WTC11 (cell line): ENCODE data around the gene CFAP299.

ENCODE experiments used
- ATF2 ChIP-seq: sonication (generic); formaldehyde crosslinking; IDR thresholded peaks from 2 replicates; pipeline ENCODE4 v1.8.1; 2022; ENCODE audit warnings: low read depth, missing genetic modification reagents, borderline replicate concordance
- ATF6 ChIP-seq: sonication (generic); formaldehyde crosslinking; IDR thresholded peaks from 2 replicates; pipeline ENCODE4 v1.8.1; 2023; ENCODE audit warnings: mild to moderate bottlenecking, missing genetic modification reagents
- CBFB ChIP-seq: sonication (generic); formaldehyde crosslinking; IDR thresholded peaks from 2 replicates; pipeline ENCODE4 v1.8.1; 2022; ENCODE audit warnings: mild to moderate bottlenecking, low read depth, missing genetic modification reagents
- CREB1 ChIP-seq: sonication (generic); formaldehyde crosslinking; IDR thresholded peaks from 2 replicates; pipeline ENCODE4 v1.8.0; 2023; ENCODE audit warnings: mild to moderate bottlenecking, missing genetic modification reagents
- CTCF ChIP-seq: fragments of 200-600 bp; IDR thresholded peaks from 2 replicates; pipeline ENCODE4 v1.8.0; 2022; ENCODE audit warnings: antibody characterized with exemption
- E2F4 ChIP-seq: sonication (generic); formaldehyde crosslinking; IDR thresholded peaks from 2 replicates; pipeline ENCODE4 v1.8.1; 2022; ENCODE audit warnings: low read depth, mild to moderate bottlenecking, moderate library complexity, missing genetic modification reagents, borderline replicate concordance
- NFE2L1 ChIP-seq: sonication (generic); formaldehyde crosslinking; IDR thresholded peaks from 2 replicates; pipeline ENCODE4 v1.8.1; 2023; ENCODE audit warnings: missing genetic modification reagents
- NFYB ChIP-seq: sonication (generic); formaldehyde crosslinking; conservative IDR thresholded peaks from 2 replicates; pipeline ENCODE4 v1.8.0; 2022; ENCODE audit warnings: low read depth, missing genetic modification reagents
- ZBTB21 ChIP-seq: sonication (generic); formaldehyde crosslinking; IDR thresholded peaks from 2 replicates; pipeline ENCODE4 v1.8.1; 2023; ENCODE audit warnings: mild to moderate bottlenecking, missing genetic modification reagents, borderline replicate concordance
- ZNF121 ChIP-seq: sonication (generic); formaldehyde crosslinking; IDR thresholded peaks from 2 replicates; pipeline ENCODE4 v1.8.0; 2023; ENCODE audit warnings: missing genetic modification reagents
- TF ChIP-seq, protein P1 (sequence below): sonication (generic); formaldehyde crosslinking; IDR thresholded peaks from 2 replicates; pipeline ENCODE4 v1.8.1; 2022; ENCODE audit warnings: missing genetic modification reagents, borderline replicate concordance

GRCh38 chr4:80529026-80529425 is 193.5 kb downstream of the CFAP299 start:
- TF ChIP-seq CTCF: no peak
- TF ChIP-seq ZBTB21 (CRISPR knock-in tag): no peak
- no peak for TF ChIP-seq CREB1
- no peak for TF ChIP-seq ZNF121
- no peak for TF ChIP-seq NFYB
- TF ChIP-seq E2F4 (CRISPR knock-in tag): no peak
- TF ChIP-seq, protein P1, sequence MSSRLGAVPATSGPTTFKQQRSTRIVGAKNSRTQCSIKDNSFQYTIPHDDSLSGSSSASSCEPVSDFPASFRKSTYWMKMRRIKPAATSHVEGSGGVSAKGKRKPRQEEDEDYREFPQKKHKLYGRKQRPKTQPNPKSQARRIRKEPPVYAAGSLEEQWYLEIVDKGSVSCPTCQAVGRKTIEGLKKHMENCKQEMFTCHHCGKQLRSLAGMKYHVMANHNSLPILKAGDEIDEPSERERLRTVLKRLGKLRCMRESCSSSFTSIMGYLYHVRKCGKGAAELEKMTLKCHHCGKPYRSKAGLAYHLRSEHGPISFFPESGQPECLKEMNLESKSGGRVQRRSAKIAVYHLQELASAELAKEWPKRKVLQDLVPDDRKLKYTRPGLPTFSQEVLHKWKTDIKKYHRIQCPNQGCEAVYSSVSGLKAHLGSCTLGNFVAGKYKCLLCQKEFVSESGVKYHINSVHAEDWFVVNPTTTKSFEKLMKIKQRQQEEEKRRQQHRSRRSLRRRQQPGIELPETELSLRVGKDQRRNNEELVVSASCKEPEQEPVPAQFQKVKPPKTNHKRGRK: no peak
- no peak for TF ChIP-seq CBFB
- TF ChIP-seq ATF6 (CRISPR knock-in tag): no peak
- no peak for TF ChIP-seq ATF2 (CRISPR knock-in tag)
- TF ChIP-seq NFE2L1 (CRISPR knock-in tag): no peak
